Measurements from ENCODE around the gene MTCL1.

Gene MTCL1

GRCh38 chr18:8845506-8845905, 140.2 kb downstream of the MTCL1 start:
- Histone ChIP-seq H3K36me3 (replicated peaks in 1 of 2; ENCODE audit: control insufficient read depth in 2 of 2, insufficient read depth in 2 of 2, low read length in 2 of 2) (no peaks in the 10 kb centered on the region), H2AK5ac (ENCODE audit: low read depth, low read length) (no peak overlapping the region), H3K79me1 (ENCODE audit: low read depth, low read length) (no peaks in the 10 kb centered on the region), H2BK120ac (ENCODE audit: low read depth, low read length) (no peak overlapping the region), H3K27me3 (ENCODE audit: control insufficient read depth in 3 of 3, insufficient read depth in 3 of 3, low read depth in 1 of 3, low read length in 3 of 3) (no peaks in the 10 kb centered on the region), H4K91ac (ENCODE audit: low read depth, low read length, poor library complexity) (no peak overlapping the region), H3K9ac (ENCODE audit: low read depth, low read length, poor library complexity) (no peak overlapping the region), H4K8ac (ENCODE audit: low read depth, low read length) (no peak overlapping the region), H3K27ac (replicated peaks; ENCODE audit: low read length) (no peak overlapping the region), H3K9me3 (replicated peaks in 1 of 2; ENCODE audit: control insufficient read depth in 2 of 2, insufficient read depth in 1 of 2, low read depth in 1 of 2, low read length in 2 of 2) (no peaks in the 10 kb centered on the region), H3K4me3 (ENCODE audit: low read length in 2 of 2) (no peak overlapping the region), H3K4me2 (ENCODE audit: insufficient read depth, low read length, poor library complexity, severe bottlenecking) (no peak overlapping the region), H2AFZ (ENCODE audit: low read length) (no peak overlapping the region), H3K4ac (ENCODE audit: low read length) (no peak overlapping the region), H2BK5ac (ENCODE audit: low read length) (no peak overlapping the region), H2BK15ac (ENCODE audit: low read length) (no peak overlapping the region), H3K14ac (ENCODE audit: low read length) (no peak overlapping the region), H2BK12ac (ENCODE audit: low read length) (no peak overlapping the region), H3K18ac (ENCODE audit: low read length) (no peak overlapping the region), H3K23ac (ENCODE audit: low read depth, low read length, poor library complexity) (no peak overlapping the region), H3K4me1 (ENCODE audit: control insufficient read depth in 2 of 2, insufficient read depth in 1 of 2, low read depth in 1 of 2, low read length in 2 of 2) (no peaks in the 10 kb centered on the region)
- WGBS, 2 donors (ENCODE audit: extremely low coverage in 2 of 2, insufficient read length in 2 of 2, insufficient replicate concordance in 1 of 2), result no CpG with 5 or more reads among the region's 7 CpGs
- DNase-seq (ENCODE audit: low spot score), result no peak

DNA sequence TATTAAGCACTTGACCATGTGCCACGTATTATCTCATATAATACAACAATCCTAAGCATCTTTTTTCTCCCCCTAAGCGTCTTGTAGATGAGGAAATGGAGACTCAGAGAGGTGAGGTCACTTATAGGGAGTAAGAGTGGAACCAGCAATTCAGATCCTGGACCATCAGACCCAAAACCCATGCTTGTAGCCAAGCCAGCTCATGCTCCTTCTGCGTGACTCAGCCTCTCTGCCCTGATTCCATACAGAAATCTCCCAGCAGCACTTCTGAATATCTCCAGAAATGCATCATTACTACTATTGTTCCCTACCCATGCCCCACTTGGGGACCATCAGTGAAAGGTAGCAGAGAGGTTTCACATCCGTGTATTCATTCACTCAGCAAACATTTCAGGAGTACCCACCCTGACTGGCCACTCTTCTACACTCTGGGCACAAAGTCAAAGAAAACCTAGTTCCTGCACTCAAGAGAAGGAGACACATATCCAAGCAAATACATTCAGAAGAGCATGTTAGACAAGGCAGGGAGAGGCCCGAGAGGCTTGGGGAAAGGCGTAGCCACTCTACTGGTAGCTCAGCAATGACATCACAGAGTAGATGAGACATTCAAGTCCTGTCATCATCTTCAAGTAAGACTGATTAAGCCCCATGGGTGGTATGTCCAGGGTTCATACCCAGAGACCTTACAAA, 141.9 kb downstream of the MTCL1 start:
- Histone ChIP-seq H2BK15ac (ENCODE audit: low read length) (no peak overlapping the region), H2BK5ac (ENCODE audit: low read length) (no peak overlapping the region), H3K4me2 (ENCODE audit: insufficient read depth, low read length, poor library complexity, severe bottlenecking) (no peak overlapping the region), H2AK5ac (ENCODE audit: low read depth, low read length) (no peak overlapping the region), H3K23ac (ENCODE audit: low read depth, low read length, poor library complexity) (no peak overlapping the region), H3K36me3 (replicated peaks in 1 of 2; ENCODE audit: control insufficient read depth in 2 of 2, insufficient read depth in 2 of 2, low read length in 2 of 2) (no peaks in the 10 kb centered on the region), H3K9ac (ENCODE audit: low read depth, low read length, poor library complexity) (no peak overlapping the region), H3K27me3 (ENCODE audit: control insufficient read depth in 3 of 3, insufficient read depth in 3 of 3, low read depth in 1 of 3, low read length in 3 of 3) (no peaks in the 10 kb centered on the region), H2AFZ (ENCODE audit: low read length) (no peak overlapping the region), H2BK12ac (ENCODE audit: low read length) (no peak overlapping the region), H3K79me1 (ENCODE audit: low read depth, low read length) (no peaks in the 10 kb centered on the region), H2BK120ac (ENCODE audit: low read depth, low read length) (no peak overlapping the region), H3K4ac (ENCODE audit: low read length) (no peak overlapping the region), H4K8ac (ENCODE audit: low read depth, low read length) (no peak overlapping the region), H3K18ac (ENCODE audit: low read length) (no peak overlapping the region), H3K4me3 (ENCODE audit: low read length in 2 of 2) (no peak overlapping the region), H3K27ac (replicated peaks; ENCODE audit: low read length) (no peak overlapping the region), H3K9me3 (replicated peaks in 1 of 2; ENCODE audit: control insufficient read depth in 2 of 2, insufficient read depth in 1 of 2, low read depth in 1 of 2, low read length in 2 of 2) (no peaks in the 10 kb centered on the region), H3K4me1 (ENCODE audit: control insufficient read depth in 2 of 2, insufficient read depth in 1 of 2, low read depth in 1 of 2, low read length in 2 of 2) (no peaks in the 10 kb centered on the region), H4K91ac (ENCODE audit: low read depth, low read length, poor library complexity) (no peak overlapping the region), H3K14ac (ENCODE audit: low read length) (no peak overlapping the region)
- WGBS, 2 donors (ENCODE audit: extremely low coverage in 2 of 2, insufficient read length in 2 of 2, insufficient replicate concordance in 1 of 2), result no CpG with 5 or more reads among the region's 6 CpGs
- DNase-seq (ENCODE audit: low spot score), result no peak

DNA sequence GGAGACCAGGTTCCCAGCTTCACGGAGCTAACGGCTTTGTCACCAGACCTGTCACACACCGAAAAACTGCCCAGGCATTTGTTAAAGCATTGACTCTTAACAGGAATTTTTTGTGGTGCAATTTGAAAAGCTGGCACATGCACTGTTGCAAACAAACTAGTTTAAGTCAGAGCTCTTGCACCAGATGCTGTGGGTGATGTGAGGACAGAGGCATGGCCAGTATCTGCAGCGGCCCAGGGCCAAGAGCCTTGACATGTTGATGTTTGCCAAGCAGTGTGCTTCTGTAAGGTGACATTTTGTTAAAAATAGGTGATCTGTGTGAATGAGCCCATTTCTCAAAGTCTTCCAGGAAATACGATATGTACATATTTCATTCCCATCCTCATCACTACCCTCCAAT, 142.5 kb downstream of the MTCL1 start:
- Histone ChIP-seq H3K27ac (replicated peaks; ENCODE audit: low read length) (no peak overlapping the region), H3K27me3 (ENCODE audit: control insufficient read depth in 3 of 3, insufficient read depth in 3 of 3, low read depth in 1 of 3, low read length in 3 of 3) (no peaks in the 10 kb centered on the region), H4K91ac (ENCODE audit: low read depth, low read length, poor library complexity) (no peak overlapping the region), H2AK5ac (ENCODE audit: low read depth, low read length) (no peak overlapping the region), H3K4me3 (ENCODE audit: low read length in 2 of 2) (no peak overlapping the region), H3K4ac (ENCODE audit: low read length) (no peak overlapping the region), H3K9ac (ENCODE audit: low read depth, low read length, poor library complexity) (no peak overlapping the region), H2AFZ (ENCODE audit: low read length) (no peak overlapping the region), H3K9me3 (replicated peaks in 1 of 2; ENCODE audit: control insufficient read depth in 2 of 2, insufficient read depth in 1 of 2, low read depth in 1 of 2, low read length in 2 of 2) (no peaks in the 10 kb centered on the region), H4K8ac (ENCODE audit: low read depth, low read length) (no peak overlapping the region), H2BK120ac (ENCODE audit: low read depth, low read length) (no peak overlapping the region), H2BK12ac (ENCODE audit: low read length) (no peak overlapping the region), H3K14ac (ENCODE audit: low read length) (no peak overlapping the region), H3K36me3 (replicated peaks in 1 of 2; ENCODE audit: control insufficient read depth in 2 of 2, insufficient read depth in 2 of 2, low read length in 2 of 2) (no peaks in the 10 kb centered on the region), H3K4me2 (ENCODE audit: insufficient read depth, low read length, poor library complexity, severe bottlenecking) (no peak overlapping the region), H3K79me1 (ENCODE audit: low read depth, low read length) (no peaks in the 10 kb centered on the region), H2BK15ac (ENCODE audit: low read length) (no peak overlapping the region), H3K18ac (ENCODE audit: low read length) (no peak overlapping the region), H2BK5ac (ENCODE audit: low read length) (no peak overlapping the region), H3K4me1 (ENCODE audit: control insufficient read depth in 2 of 2, insufficient read depth in 1 of 2, low read depth in 1 of 2, low read length in 2 of 2) (no peaks in the 10 kb centered on the region), H3K23ac (ENCODE audit: low read depth, low read length, poor library complexity) (no peak overlapping the region)
- DNase-seq (ENCODE audit: low spot score), result no peak
- WGBS, 2 donors (ENCODE audit: extremely low coverage in 2 of 2, insufficient read length in 2 of 2, insufficient replicate concordance in 1 of 2), result no CpG with 5 or more reads among the region's 5 CpGs

DNA sequence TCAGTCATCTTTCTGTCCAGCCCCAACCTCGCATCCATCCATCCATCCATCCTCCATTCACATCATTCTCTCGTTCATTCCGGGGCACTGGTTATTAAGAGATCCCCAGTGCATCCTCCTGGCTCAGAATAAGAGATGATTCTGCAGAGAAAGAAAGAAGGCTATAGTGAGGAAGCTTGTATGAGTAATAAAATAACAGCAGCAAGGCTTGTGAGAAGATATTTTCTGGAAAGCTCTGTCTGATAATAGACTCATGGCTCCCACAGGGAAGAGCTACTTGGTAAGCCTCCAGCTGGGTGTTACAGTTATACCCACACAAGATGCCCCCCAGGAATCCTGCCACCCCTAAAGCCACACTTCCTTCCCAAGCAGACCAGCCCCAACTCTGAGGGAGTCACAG, 143.2 kb downstream of the MTCL1 start:
- Histone ChIP-seq H2BK12ac (ENCODE audit: low read length) (no peak overlapping the region), H3K36me3 (replicated peaks in 1 of 2; ENCODE audit: control insufficient read depth in 2 of 2, insufficient read depth in 2 of 2, low read length in 2 of 2) (no peaks in the 10 kb centered on the region), H3K79me1 (ENCODE audit: low read depth, low read length) (no peaks in the 10 kb centered on the region), H2BK120ac (ENCODE audit: low read depth, low read length) (no peak overlapping the region), H2BK15ac (ENCODE audit: low read length) (no peak overlapping the region), H3K4ac (ENCODE audit: low read length) (no peak overlapping the region), H3K27ac (replicated peaks; ENCODE audit: low read length) (no peak overlapping the region), H3K23ac (ENCODE audit: low read depth, low read length, poor library complexity) (no peak overlapping the region), H2AK5ac (ENCODE audit: low read depth, low read length) (no peak overlapping the region), H3K18ac (ENCODE audit: low read length) (no peak overlapping the region), H3K27me3 (ENCODE audit: control insufficient read depth in 3 of 3, insufficient read depth in 3 of 3, low read depth in 1 of 3, low read length in 3 of 3) (no peaks in the 10 kb centered on the region), H3K4me3 (ENCODE audit: low read length in 2 of 2) (no peak overlapping the region), H2BK5ac (ENCODE audit: low read length) (no peak overlapping the region), H3K4me2 (ENCODE audit: insufficient read depth, low read length, poor library complexity, severe bottlenecking) (no peak overlapping the region), H3K9ac (ENCODE audit: low read depth, low read length, poor library complexity) (no peak overlapping the region), H3K9me3 (replicated peaks in 1 of 2; ENCODE audit: control insufficient read depth in 2 of 2, insufficient read depth in 1 of 2, low read depth in 1 of 2, low read length in 2 of 2) (no peaks in the 10 kb centered on the region), H2AFZ (ENCODE audit: low read length) (no peak overlapping the region), H3K4me1 (ENCODE audit: control insufficient read depth in 2 of 2, insufficient read depth in 1 of 2, low read depth in 1 of 2, low read length in 2 of 2) (no peaks in the 10 kb centered on the region), H3K14ac (ENCODE audit: low read length) (no peak overlapping the region), H4K8ac (ENCODE audit: low read depth, low read length) (no peak overlapping the region), H4K91ac (ENCODE audit: low read depth, low read length, poor library complexity) (no peak overlapping the region)
- DNase-seq (ENCODE audit: low spot score), result no peak
- WGBS, 2 donors (ENCODE audit: extremely low coverage in 2 of 2, insufficient read length in 2 of 2, insufficient replicate concordance in 1 of 2), result 100% methylated on average over 2 of the region's 3 CpGs; no CpG with 5 or more reads in 1 of the 2 donors

Measured in neuronal stem cell (in vitro differentiated cells).